ENCODE measurements around the gene PPP1R3D. TPM values are rescaled to one million over a fixed set of nuclear protein-coding genes. Genes with fewer than 3 reads are reported as not detected.

The PPP1R3D gene
- total RNA-seq, 1 experiment from 2014 or later: 12.1 TPM

Other genes starting within 250 kb of the PPP1R3D start
- 16.7 and 23.6 TPM in 2 replicates for gene SYCP2, start 6.7 kb downstream of the PPP1R3D start, total RNA-seq (2014; rRNA removed; shearing (Covaris generic); ENCODE audit: low replicate concordance)
- 10.4 and 11.8 TPM in 2 replicates for gene FAM217B, start 84 bp upstream of the PPP1R3D start, total RNA-seq (2014; rRNA removed; shearing (Covaris generic); ENCODE audit: low replicate concordance)
- gene CDH26, start 18.1 kb upstream of the PPP1R3D start, total RNA-seq (2014; rRNA removed; shearing (Covaris generic); ENCODE audit: low replicate concordance): 0.44 and 0.55 TPM in 2 replicates

Data from Caki2 (cell line).